Ovary (tissue), 9 donors: ENCODE results near the gene PCIF1. TPM values are rescaled to one million over a fixed set of nuclear protein-coding genes. Genes with fewer than 3 reads are reported as not detected.

Source experiments
- DNase-seq, 5 donors: peaks; one replicate each; pipeline ENCODE4 v3.0.0-alpha.2; 2019 to 2020
- H3K27ac ChIP-seq, 2 donors: fragments of 200-600 bp; one replicate each; pipeline versions ENCODE4 v1.5.1 to v1.8.0; 2019 to 2022
- H3K27me3 ChIP-seq: fragments of 200-600 bp; one replicate; pipeline ENCODE4 v1.8.0; 2022
- H3K36me3 ChIP-seq: fragments of 200-600 bp; sonication (generic); one replicate; pipeline ENCODE4 v1.5.1; 2019
- H3K4me1 ChIP-seq: one replicate; pipeline ENCODE4 v1.8.1; 2013; ENCODE audit warnings: mild to moderate bottlenecking, moderate library complexity; ENCODE audit not compliant: insufficient read depth
- H3K4me3 ChIP-seq: fragments of 200-600 bp; sonication (generic); one replicate; pipeline ENCODE4 v1.5.1; 2017
- H3K9me3 ChIP-seq, 2 donors: fragments of 200-600 bp in 1 of 2; sonication (generic) in 1 of 2; one replicate each; pipeline versions ENCODE4 v1.5.1 to v1.8.1; 2013 to 2019; ENCODE audit warnings: mild to moderate bottlenecking in 1 of 2, moderate library complexity in 1 of 2
- EP300 ChIP-seq: sonication (generic); formaldehyde crosslinking; IDR thresholded peaks from one replicate; pipeline ENCODE4 v1.6.1; 2017; ENCODE audit warnings: antibody characterized with exemption
- POLR2A ChIP-seq: fragments of 450-650 bp; IDR thresholded peaks from one replicate; pipeline ENCODE4 v1.6.1; 2017; ENCODE audit warnings: antibody characterized with exemption, mild to moderate bottlenecking, moderate library complexity
- WGBS, 3 donors: extraction: QIAGEN DNeasy Blood & Tissue Kit in 1 of 3; methylation state at CpG; one replicate each; pipeline versions ENCODE4 v1.1.5 to v1.1.7; 2013 to 2017; 5-methylcytosine and 5-hydroxymethylcytosine counted together
- intact Hi-C, 4 donors: fragments of 100-400 bp; cut with DNase I; formaldehyde crosslinking; loops; one replicate each; pipeline versions ENCODE4 v1.11.0 to v1.15.1; 2022 to 2023
- polyA plus RNA-seq, 2 donors: library from polyadenylated mRNA; stranded (reverse); fragments of 200-250 nt in 1 of 2; fragments of 350-450 nt in 1 of 2; fragmentation: Illumina TruSeq in 1 of 2; extraction: RNeasy Lipid Tissue Mini Kit (QIAGEN cat#74804) in 1 of 2; gene quantifications; one replicate each; pipeline ENCODE4 v1.2.3, GENCODE V29; 2013 to 2014
- total RNA-seq, 7 donors: library from RNA; depleted of rRNA in 2 of 7; stranded (reverse); fragments of >200 nt in 2 of 7; fragmentation: NEBNext Ultra II Directional in 3 of 7; extraction: Animal tissue kit (Norgen Biotek cat#: 25700) in 3 of 7; gene quantifications; one replicate each; pipeline versions ENCODE4 v1.1.0 to v1.2.4, GENCODE V29; 2016 to 2023
- TF ChIP-seq, protein P1 (sequence below), 3 donors: fragments of 450-650 bp in 2 of 3; fragments of 200-600 bp in 1 of 3; IDR thresholded peaks; one replicate each; pipeline versions ENCODE4 v1.5.1 to v1.8.0; 2016 to 2022; ENCODE audit warnings: antibody characterized with exemption in 3 of 3, mild to moderate bottlenecking in 1 of 3
- donor health status: DM: no; HTN: no; CAD: no; lungs with moderate emphysema.
- donor health status: DM: no; HTN: no; CAD: no.
- donor health status: Bipolar disorder and iron deficiency.
- donor health status: DM: yes; HTN: yes; CAD: no.
- donor health status: DM: no; HTN: no; CAD: no.
- donor health status: DM: yes; HTN: yes; CAD: no.

PCIF1 gene
- total and polyA plus RNA-seq, 9 donors, result 14.6 to 73.7 (median 48.2) TPM

DNA sequence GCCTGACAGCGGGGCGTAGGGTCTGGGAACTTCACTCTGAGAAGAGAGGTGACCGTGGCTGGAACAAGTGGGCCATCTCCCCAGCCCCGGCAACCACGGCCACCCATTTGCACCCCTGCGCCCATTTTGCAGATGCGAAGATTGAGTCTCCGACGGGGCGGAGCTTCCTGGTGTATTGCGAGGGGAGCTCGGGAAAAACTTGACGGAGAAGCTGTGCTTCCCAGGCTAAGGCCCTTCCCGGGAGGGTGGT is 36.9 kb downstream of the PCIF1 start:
- Histone ChIP-seq H3K36me3 (no peaks in the 10 kb centered on the region), H3K4me3 (peak overlapping the region; percentile 70), H3K27me3 (no peaks in the 10 kb centered on the region), H3K4me1 (peaks cover 4% of the 10 kb centered on the region), H3K9me3 (no peaks in the 10 kb centered on the region), H3K27ac (peak overlapping the region; percentile 98 to 100)
- no peak for DNase-seq
- TF ChIP-seq EP300 (no peak), POLR2A (no peak)
- TF ChIP-seq, protein P1, sequence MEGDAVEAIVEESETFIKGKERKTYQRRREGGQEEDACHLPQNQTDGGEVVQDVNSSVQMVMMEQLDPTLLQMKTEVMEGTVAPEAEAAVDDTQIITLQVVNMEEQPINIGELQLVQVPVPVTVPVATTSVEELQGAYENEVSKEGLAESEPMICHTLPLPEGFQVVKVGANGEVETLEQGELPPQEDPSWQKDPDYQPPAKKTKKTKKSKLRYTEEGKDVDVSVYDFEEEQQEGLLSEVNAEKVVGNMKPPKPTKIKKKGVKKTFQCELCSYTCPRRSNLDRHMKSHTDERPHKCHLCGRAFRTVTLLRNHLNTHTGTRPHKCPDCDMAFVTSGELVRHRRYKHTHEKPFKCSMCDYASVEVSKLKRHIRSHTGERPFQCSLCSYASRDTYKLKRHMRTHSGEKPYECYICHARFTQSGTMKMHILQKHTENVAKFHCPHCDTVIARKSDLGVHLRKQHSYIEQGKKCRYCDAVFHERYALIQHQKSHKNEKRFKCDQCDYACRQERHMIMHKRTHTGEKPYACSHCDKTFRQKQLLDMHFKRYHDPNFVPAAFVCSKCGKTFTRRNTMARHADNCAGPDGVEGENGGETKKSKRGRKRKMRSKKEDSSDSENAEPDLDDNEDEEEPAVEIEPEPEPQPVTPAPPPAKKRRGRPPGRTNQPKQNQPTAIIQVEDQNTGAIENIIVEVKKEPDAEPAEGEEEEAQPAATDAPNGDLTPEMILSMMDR (IDR thresholded peaks at IDR 0.05), result no peak
- intact Hi-C loops, result loop anchor here in 1 of 4 donors (2.0 to 10.0 kb wide), 3 partner anchors 37 to 113 kb away; partner anchors contain the start of genes CTSA, NCOA5, NEURL2 and PCIF1
- whole genome bisulfite sequencing, 3 donors, result 0 to 1% (median 1%) methylated on average over 14 of the region's 14 CpGs

DNA sequence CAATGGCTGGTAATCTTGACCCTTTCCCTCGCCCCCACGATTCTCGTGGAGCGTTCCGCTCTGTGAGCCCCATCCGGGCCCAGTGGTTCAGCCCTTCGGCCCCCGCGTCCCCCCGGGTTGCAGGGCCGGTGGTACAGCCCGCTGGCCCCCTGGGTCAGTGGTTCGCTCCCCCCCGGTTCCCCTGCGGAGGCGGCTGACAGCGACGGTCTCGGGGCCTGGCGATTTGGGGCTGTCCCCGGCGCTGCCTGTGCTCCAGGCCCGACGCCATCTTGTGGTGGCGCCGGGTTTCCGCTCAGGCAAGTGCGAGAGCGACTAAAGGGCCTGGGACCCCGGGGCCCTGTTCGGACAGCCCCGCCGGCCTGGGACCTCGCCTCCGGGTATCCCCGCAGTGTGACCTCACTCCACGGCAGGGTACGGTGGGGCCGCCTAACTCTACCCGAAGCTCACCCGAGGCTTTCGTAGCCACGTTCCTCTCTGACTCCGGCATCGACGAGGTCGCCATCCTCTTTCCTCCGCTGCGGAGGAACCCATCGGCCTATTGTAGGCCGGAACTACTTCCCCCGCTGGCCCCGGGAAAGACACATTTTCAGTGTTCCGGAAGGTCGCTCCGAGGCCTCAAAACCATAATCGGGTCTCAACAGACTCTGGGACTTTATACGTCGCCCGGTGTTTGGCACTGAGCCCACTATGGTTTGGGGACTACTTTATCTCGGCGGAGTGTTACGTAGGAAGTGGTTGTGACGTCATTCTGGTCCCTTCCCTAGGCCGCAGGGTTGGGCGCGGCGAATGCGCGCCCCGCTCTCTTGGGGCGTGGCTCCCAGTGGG is 37.4 kb downstream of the PCIF1 start, which contains the start of gene ZNF335:
Gene ZNF335 (minus strand): TSS at position 529 of the 825 bp plus-strand sequence. CDS start 793 bp downstream, outside the sequence.
- intact Hi-C loops, result loop anchor here in 1 of 4 donors (2.0 to 10.0 kb wide), 3 partner anchors 37 to 113 kb away; partner anchors contain the start of genes CTSA, NCOA5, NEURL2 and PCIF1
- no peaks in the 10 kb centered on the region for H3K27me3 ChIP-seq
- peak within 1 kb of the TSS; percentile 70 for H3K4me3 ChIP-seq
- peak within 1 kb of the TSS; percentile 98 to 100 for H3K27ac ChIP-seq
- 0 to 1% (median 0%) methylated on average over 59 to 72 of the region's 72 CpGs for WGBS, 3 donors
- peak; percentile 95 to 98 (median 96) for DNase-seq
- peak; percentile 64 for TF ChIP-seq POLR2A
- TF ChIP-seq, protein P1 (IDR thresholded peaks at IDR 0.05), result peak; percentile 31 to 86 (median 82)
- peak; percentile 69 for TF ChIP-seq EP300
- H3K4me1 ChIP-seq, result peaks cover 4% of the 10 kb centered on the region
- no peaks in the 10 kb centered on the region for H3K9me3 ChIP-seq
- H3K36me3 ChIP-seq, result no peaks in the 10 kb centered on the region

DNA sequence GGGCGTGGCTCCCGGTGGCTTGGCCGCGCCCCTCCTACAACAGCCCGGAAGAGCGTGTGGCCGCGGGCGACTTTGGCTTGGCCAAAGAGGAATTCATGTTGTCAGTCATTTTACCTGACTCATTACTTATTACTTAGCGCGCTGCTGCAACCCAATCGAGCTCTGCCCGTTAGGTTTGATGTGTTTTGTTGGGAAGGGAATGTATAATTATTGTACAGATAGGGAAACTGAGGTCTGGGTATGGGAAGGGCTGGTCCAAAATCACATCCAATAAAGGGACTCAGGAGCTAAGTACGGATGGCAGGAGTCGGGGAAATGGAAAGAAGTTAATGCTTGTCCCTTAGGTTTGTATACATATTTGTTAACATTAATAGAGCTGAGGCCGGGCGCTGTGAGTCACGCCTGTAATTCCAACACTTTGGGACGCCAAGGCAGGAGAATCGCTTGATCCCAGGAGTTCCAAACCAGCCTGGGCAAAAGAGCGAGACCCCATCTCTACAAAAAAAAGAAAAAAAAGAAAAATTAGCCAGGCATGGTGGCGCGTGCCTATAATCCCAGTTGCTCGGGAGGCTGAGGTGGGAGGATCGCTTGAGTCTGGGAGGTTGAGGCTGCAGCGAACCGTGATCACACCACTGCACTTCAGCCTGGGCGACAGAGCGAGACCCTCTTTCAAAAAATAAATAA is 38.2 kb downstream of the PCIF1 start:
- 38 to 43% (median 40%) methylated on average over 29 of the region's 29 CpGs for WGBS, 3 donors
- H3K27me3 ChIP-seq, result no peaks in the 10 kb centered on the region
- peak overlapping the region; percentile 70 for H3K4me3 ChIP-seq
- intact Hi-C loops, result loop anchor here in 1 of 4 donors (5.0 to 10.0 kb wide), 2 partner anchors 80 to 112 kb away; partner anchors contain the start of genes CTSA, NCOA5 and NEURL2
- H3K36me3 ChIP-seq, result no peaks in the 10 kb centered on the region
- H3K27ac ChIP-seq, result peak overlapping the region; percentile 98 to 100
- peaks cover 4% of the 10 kb centered on the region for H3K4me1 ChIP-seq
- peak in 2 of 5 donors; percentile 24 to 51 for DNase-seq
- TF ChIP-seq, protein P1 (IDR thresholded peaks at IDR 0.05), result no peak
- TF ChIP-seq EP300, result no peak
- no peaks in the 10 kb centered on the region for H3K9me3 ChIP-seq

DNA sequence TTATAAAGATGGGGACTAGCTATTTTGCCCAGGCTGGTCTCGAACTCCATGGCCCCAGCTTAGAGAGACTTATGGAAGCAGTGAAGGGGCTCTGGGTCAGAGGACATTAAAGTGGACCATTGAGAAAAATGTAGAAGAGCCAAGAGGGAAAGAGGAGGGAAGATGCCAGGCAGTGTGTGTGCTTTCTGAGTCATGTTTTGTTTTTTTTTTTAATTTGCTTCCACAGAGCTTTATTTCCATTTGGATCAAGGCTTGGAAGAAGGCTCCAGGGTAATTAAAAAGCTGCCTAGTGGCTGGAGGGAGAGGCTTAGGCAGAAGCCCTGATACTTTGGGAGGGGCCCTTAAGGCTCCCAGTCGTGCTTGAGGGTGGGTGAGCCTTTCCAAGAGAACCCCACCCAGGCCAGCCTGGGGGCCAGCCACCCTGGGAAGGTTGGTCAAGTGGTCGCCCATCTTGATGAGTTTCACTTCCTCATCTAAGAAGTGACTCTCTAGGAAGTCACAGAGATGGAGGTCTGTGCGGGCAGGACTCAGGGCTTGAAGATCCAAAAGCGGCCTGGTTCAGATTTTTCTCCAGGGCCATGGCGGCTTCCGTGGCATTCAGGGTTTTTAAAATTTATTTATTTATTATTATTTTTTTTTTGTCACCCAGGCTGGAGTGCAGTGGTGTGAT is 40.5 kb downstream of the PCIF1 start:
- Histone ChIP-seq H3K36me3 (no peaks in the 10 kb centered on the region), H3K4me3 (no peak overlapping the region), H3K9me3 (no peaks in the 10 kb centered on the region), H3K27ac (no peak overlapping the region), H3K4me1 (peaks cover 4% of the 10 kb centered on the region), H3K27me3 (no peaks in the 10 kb centered on the region)
- DNase-seq, result peak in 1 of 5 donors; percentile 11
- 70 to 73% (median 73%) methylated on average over 7 of the region's 7 CpGs for whole genome bisulfite sequencing, 3 donors
- TF ChIP-seq POLR2A (no peak), EP300 (no peak)
- TF ChIP-seq, protein P1 (IDR thresholded peaks at IDR 0.05), result no peak
- intact Hi-C loops, result loop anchor here in 1 of 4 donors (5.0 to 10.0 kb wide), 2 partner anchors 83 to 110 kb away; partner anchors contain the start of genes CTSA, NCOA5 and NEURL2
